Measurements from ENCODE around the gene OTOF. TPM values are rescaled to one million over a fixed set of nuclear protein-coding genes. Genes with fewer than 3 reads are reported as not detected.

Gene OTOF
- total and polyA plus RNA-seq, 5 donors from 2014 or later: 0.43 to 2.3 (median 0.51) TPM

DNA sequence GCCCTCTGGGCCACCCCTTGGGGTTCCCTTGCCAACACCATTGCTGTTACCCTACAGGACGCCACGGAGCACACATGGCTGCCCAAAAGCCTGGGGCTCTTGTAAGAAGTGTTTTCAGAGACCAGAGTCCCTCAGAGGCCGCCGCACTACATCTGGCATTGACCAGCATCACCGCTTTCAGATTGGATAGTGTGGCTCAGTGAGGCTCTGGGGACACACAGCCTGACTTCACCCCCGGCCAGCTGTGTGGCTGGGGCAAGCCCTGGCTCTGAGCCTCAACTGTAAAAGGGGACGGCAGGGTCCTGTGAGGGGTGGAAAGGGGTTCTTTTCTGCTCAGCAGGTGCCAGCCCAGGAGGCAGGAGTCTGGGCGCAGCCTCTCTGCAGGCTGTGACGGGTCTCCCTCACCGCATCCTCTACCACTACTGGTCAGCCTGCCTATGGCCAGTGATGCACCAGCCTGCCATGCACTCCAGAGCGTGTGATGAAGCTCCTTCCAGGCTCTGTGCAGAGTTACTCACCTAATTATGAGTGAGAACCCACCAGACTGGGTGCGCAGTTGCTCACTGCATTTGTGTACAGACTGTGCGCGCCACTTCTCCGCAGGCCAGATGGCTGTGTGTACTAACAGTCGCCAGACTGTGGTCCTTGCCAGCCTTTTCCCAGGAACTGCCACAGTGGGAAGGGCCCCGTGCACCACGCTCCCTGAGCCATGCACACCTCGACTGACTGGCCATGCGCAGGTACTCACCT is 10.7 kb upstream of the OTOF start:
- no peaks in the 10 kb centered on the region for H3K36me3 Mint-ChIP-seq
- no peaks in the 10 kb centered on the region for H3K4me1 Mint-ChIP-seq
- no peak overlapping the region for H3K27ac Mint-ChIP-seq
- H3K27me3 Mint-ChIP-seq: no peaks in the 10 kb centered on the region
- DNase-seq (no peak), ATAC-seq (ENCODE audit: low read depth in 2 of 2) (no peak)
- Histone ChIP-seq H3K9me3 (ENCODE audit: control insufficient read depth in 2 of 2, low read length in 2 of 2) (no peaks in the 10 kb centered on the region), H3K4me3 (ENCODE audit: low read depth, low read length) (no peak overlapping the region), H3K36me3 (ENCODE audit: control insufficient read depth, insufficient read depth, low read length) (no peaks in the 10 kb centered on the region), H3K27ac (ENCODE audit: insufficient read depth, low read length, poor library complexity, severe bottlenecking) (no peak overlapping the region), H3K27me3 (ENCODE audit: control insufficient read depth, insufficient read depth, low read length) (no peaks in the 10 kb centered on the region), H3K4me1 (ENCODE audit: control insufficient read depth, insufficient read depth, low read length, poor library complexity, severe bottlenecking) (no peaks in the 10 kb centered on the region)
- peaks cover 0 to 2% (median 0%) of the 10 kb centered on the region in 7 donors for H3K9me3 Mint-ChIP-seq
- H3K4me3 Mint-ChIP-seq: no peak overlapping the region

DNA sequence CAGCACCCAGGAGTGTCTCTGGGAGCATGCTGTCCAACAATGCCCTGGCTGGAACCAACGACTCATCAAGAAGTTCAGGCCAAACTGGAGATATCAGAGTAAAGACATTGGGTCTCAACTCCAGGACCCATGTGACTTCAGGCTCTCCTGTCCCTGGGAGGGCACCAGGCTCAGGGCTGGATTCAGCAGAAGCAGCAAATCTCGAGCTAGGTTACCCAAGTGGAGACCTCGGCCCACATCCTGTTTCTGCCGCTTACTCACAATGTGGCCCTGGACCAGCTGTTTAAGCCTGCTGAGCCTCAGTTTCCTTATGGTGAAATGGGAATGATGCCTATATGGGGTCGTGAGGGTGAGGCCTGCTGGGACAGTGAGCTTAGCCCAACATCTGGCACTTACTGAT is 9.3 kb upstream of the OTOF start:
- no peaks in the 10 kb centered on the region for H3K4me1 Mint-ChIP-seq
- Histone ChIP-seq H3K9me3 (ENCODE audit: control insufficient read depth in 2 of 2, low read length in 2 of 2) (no peaks in the 10 kb centered on the region), H3K27me3 (ENCODE audit: control insufficient read depth, insufficient read depth, low read length) (no peaks in the 10 kb centered on the region), H3K27ac (ENCODE audit: insufficient read depth, low read length, poor library complexity, severe bottlenecking) (no peak overlapping the region), H3K4me1 (ENCODE audit: control insufficient read depth, insufficient read depth, low read length, poor library complexity, severe bottlenecking) (no peaks in the 10 kb centered on the region), H3K36me3 (ENCODE audit: control insufficient read depth, insufficient read depth, low read length) (no peaks in the 10 kb centered on the region), H3K4me3 (ENCODE audit: low read depth, low read length) (no peak overlapping the region)
- H3K27ac Mint-ChIP-seq: no peak overlapping the region
- DNase-seq (no peak), ATAC-seq (ENCODE audit: low read depth in 2 of 2) (no peak)
- H3K27me3 Mint-ChIP-seq: no peaks in the 10 kb centered on the region
- H3K4me3 Mint-ChIP-seq: no peak overlapping the region
- peaks cover 0 to 2% (median 0%) of the 10 kb centered on the region in 7 donors for H3K9me3 Mint-ChIP-seq
- no peaks in the 10 kb centered on the region for H3K36me3 Mint-ChIP-seq

DNA sequence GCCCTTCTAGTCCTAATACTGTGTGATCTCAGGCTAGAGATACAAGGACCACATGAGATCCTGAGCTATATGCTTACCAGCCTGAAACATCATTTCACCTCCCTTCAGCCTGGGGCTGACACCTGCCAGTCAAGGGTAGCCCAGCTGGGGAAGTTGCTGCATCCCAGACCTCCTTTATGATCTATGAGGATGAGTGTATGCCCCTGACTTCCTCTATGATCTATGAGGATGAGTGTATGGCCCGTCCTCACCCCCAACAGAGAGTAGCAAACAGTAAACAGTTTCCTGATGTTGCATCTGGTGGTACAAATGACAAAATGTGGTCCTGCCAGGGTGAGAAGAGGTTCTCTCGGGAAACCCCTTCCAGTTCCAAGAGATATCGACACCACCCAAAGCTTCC is 8.9 kb upstream of the OTOF start:
- Histone ChIP-seq H3K9me3 (ENCODE audit: control insufficient read depth in 2 of 2, low read length in 2 of 2) (no peaks in the 10 kb centered on the region), H3K4me1 (ENCODE audit: control insufficient read depth, insufficient read depth, low read length, poor library complexity, severe bottlenecking) (no peaks in the 10 kb centered on the region), H3K36me3 (ENCODE audit: control insufficient read depth, insufficient read depth, low read length) (no peaks in the 10 kb centered on the region), H3K27ac (ENCODE audit: insufficient read depth, low read length, poor library complexity, severe bottlenecking) (no peak overlapping the region), H3K27me3 (ENCODE audit: control insufficient read depth, insufficient read depth, low read length) (no peaks in the 10 kb centered on the region), H3K4me3 (ENCODE audit: low read depth, low read length) (no peak overlapping the region)
- H3K4me1 Mint-ChIP-seq: no peaks in the 10 kb centered on the region
- no peak overlapping the region for H3K27ac Mint-ChIP-seq
- peaks cover 0 to 2% (median 0%) of the 10 kb centered on the region in 7 donors for H3K9me3 Mint-ChIP-seq
- no peak overlapping the region for H3K4me3 Mint-ChIP-seq
- no peak for DNase-seq
- no peaks in the 10 kb centered on the region for H3K27me3 Mint-ChIP-seq
- no peaks in the 10 kb centered on the region for H3K36me3 Mint-ChIP-seq
- no peak for ATAC-seq (ENCODE audit: low read depth in 2 of 2)

- Mint-ChIP-seq H3K4me1 (no peaks in the 10 kb centered on the region), H3K9me3 (peaks cover 0 to 2% (median 0%) of the 10 kb centered on the region in 7 donors), H3K4me3 (no peak overlapping the region), H3K36me3 (no peaks in the 10 kb centered on the region), H3K27ac (no peak overlapping the region), H3K27me3 (no peaks in the 10 kb centered on the region)
- no peaks in the 10 kb centered on the region for H3K9me3 ChIP-seq (ENCODE audit: control insufficient read depth in 2 of 2, low read length in 2 of 2)
- H3K4me1 ChIP-seq (ENCODE audit: control insufficient read depth, insufficient read depth, low read length, poor library complexity, severe bottlenecking): no peaks in the 10 kb centered on the region
- no peak for DNase-seq
- no peak for ATAC-seq (ENCODE audit: low read depth in 2 of 2)
- H3K36me3 ChIP-seq (ENCODE audit: control insufficient read depth, insufficient read depth, low read length): no peaks in the 10 kb centered on the region
- no peak overlapping the region for H3K4me3 ChIP-seq (ENCODE audit: low read depth, low read length)
- H3K27ac ChIP-seq (ENCODE audit: insufficient read depth, low read length, poor library complexity, severe bottlenecking): no peak overlapping the region
- no peaks in the 10 kb centered on the region for H3K27me3 ChIP-seq (ENCODE audit: control insufficient read depth, insufficient read depth, low read length)
Observed at GRCh38 chr2:26485725-26486418, 7.9 kb upstream of the OTOF start.

DNA sequence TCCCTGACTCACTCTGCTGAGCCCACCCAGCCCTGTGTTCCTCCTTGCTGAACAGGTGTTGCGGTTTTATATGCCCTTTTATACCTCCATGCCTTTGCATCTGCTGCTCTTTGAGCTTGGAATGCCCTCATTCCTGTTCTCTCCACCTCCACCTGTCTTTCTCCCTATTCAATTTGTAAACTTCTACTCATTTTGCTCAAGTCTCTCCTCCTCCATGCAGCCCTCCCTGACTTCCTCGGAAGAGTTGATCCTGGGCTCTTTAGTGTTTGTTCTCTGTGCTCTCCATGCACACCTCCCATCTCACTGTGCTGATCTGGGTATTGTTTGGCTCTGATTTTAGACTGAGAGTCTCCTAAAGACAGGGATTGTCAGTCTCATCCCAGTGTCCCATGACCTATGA is 7.2 kb upstream of the OTOF start:
- no peaks in the 10 kb centered on the region for H3K27me3 ChIP-seq (ENCODE audit: control insufficient read depth, insufficient read depth, low read length)
- no peaks in the 10 kb centered on the region for H3K4me1 ChIP-seq (ENCODE audit: control insufficient read depth, insufficient read depth, low read length, poor library complexity, severe bottlenecking)
- H3K27ac ChIP-seq (ENCODE audit: insufficient read depth, low read length, poor library complexity, severe bottlenecking): no peak overlapping the region
- ATAC-seq (ENCODE audit: low read depth in 2 of 2): no peak
- H3K9me3 Mint-ChIP-seq: peaks cover 0 to 2% (median 0%) of the 10 kb centered on the region in 7 donors
- no peaks in the 10 kb centered on the region for H3K4me1 Mint-ChIP-seq
- H3K36me3 ChIP-seq (ENCODE audit: control insufficient read depth, insufficient read depth, low read length): no peaks in the 10 kb centered on the region
- no peaks in the 10 kb centered on the region for H3K27me3 Mint-ChIP-seq
- no peak overlapping the region for H3K27ac Mint-ChIP-seq
- no peak overlapping the region for H3K4me3 ChIP-seq (ENCODE audit: low read depth, low read length)
- no peaks in the 10 kb centered on the region for H3K36me3 Mint-ChIP-seq
- no peak for DNase-seq
- no peak overlapping the region for H3K4me3 Mint-ChIP-seq
- H3K9me3 ChIP-seq (ENCODE audit: control insufficient read depth in 2 of 2, low read length in 2 of 2): no peaks in the 10 kb centered on the region

DNA sequence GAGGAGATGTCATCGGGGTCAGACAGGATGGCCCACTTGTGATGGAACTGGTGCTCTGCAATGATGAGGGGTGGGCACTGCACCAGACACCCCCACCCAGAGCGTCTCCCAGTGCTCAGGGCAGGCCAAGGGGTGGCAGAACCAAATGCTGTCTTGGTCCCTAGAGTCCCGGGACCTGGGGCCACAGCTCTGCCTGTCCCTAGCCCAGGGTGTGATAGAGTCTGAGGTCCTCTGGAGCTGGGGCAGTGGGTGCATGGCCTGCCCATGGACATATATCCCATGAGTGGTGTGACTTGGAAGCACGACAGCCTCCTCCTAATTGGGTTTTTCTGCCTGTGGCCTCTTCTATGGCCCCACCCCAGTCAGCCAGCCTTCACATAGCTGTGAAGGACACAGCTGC is 6.7 kb upstream of the OTOF start:
- H3K36me3 ChIP-seq (ENCODE audit: control insufficient read depth, insufficient read depth, low read length): no peaks in the 10 kb centered on the region
- H3K27me3 ChIP-seq (ENCODE audit: control insufficient read depth, insufficient read depth, low read length): no peaks in the 10 kb centered on the region
- no peaks in the 10 kb centered on the region for H3K36me3 Mint-ChIP-seq
- H3K9me3 ChIP-seq (ENCODE audit: control insufficient read depth in 2 of 2, low read length in 2 of 2): no peaks in the 10 kb centered on the region
- no peak overlapping the region for H3K27ac ChIP-seq (ENCODE audit: insufficient read depth, low read length, poor library complexity, severe bottlenecking)
- no peaks in the 10 kb centered on the region for H3K4me1 ChIP-seq (ENCODE audit: control insufficient read depth, insufficient read depth, low read length, poor library complexity, severe bottlenecking)
- peaks cover 0 to 2% (median 0%) of the 10 kb centered on the region in 7 donors for H3K9me3 Mint-ChIP-seq
- no peaks in the 10 kb centered on the region for H3K4me1 Mint-ChIP-seq
- ATAC-seq (ENCODE audit: low read depth in 2 of 2) (no peak), DNase-seq (no peak)
- H3K4me3 Mint-ChIP-seq: no peak overlapping the region
- H3K27me3 Mint-ChIP-seq: no peaks in the 10 kb centered on the region
- H3K27ac Mint-ChIP-seq: no peak overlapping the region
- no peak overlapping the region for H3K4me3 ChIP-seq (ENCODE audit: low read depth, low read length)

DNA sequence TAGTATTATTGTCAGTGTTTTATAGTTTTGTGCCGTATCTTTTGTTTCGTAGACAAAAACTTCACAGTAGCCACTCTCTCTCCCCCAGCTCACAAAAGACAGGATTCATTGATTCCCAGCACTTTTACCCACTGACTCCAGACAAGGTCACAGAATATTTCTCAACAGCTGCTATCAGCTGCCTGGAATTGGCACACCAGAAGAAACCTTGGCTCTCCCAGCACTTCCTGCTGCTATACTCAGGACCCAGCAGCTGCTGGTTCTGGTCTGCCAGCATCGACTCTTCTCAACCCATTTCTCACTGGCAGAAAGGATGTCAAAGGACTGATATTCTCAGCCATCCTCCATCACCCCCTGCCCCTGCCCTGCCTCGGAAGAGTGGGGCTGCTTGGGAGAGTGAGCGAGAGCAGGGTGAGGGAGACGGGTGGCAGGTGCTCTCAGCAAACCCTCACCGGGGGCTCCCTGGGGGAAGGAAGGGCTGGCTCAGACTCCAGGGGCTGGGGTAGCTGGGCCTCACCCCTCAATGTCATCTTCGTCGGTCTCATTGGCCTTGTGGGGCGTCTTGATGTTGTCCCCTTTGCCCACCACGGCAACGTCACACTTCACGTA is 6.1 kb upstream of the OTOF start:
- no peaks in the 10 kb centered on the region for H3K27me3 Mint-ChIP-seq
- Histone ChIP-seq H3K9me3 (ENCODE audit: control insufficient read depth in 2 of 2, low read length in 2 of 2) (no peaks in the 10 kb centered on the region), H3K27ac (ENCODE audit: insufficient read depth, low read length, poor library complexity, severe bottlenecking) (no peak overlapping the region), H3K4me3 (ENCODE audit: low read depth, low read length) (no peak overlapping the region), H3K4me1 (ENCODE audit: control insufficient read depth, insufficient read depth, low read length, poor library complexity, severe bottlenecking) (no peaks in the 10 kb centered on the region), H3K27me3 (ENCODE audit: control insufficient read depth, insufficient read depth, low read length) (no peaks in the 10 kb centered on the region), H3K36me3 (ENCODE audit: control insufficient read depth, insufficient read depth, low read length) (no peaks in the 10 kb centered on the region)
- no peaks in the 10 kb centered on the region for H3K4me1 Mint-ChIP-seq
- no peaks in the 10 kb centered on the region for H3K36me3 Mint-ChIP-seq
- H3K4me3 Mint-ChIP-seq: no peak overlapping the region
- no peak for ATAC-seq (ENCODE audit: low read depth in 2 of 2)
- DNase-seq: no peak
- no peak overlapping the region for H3K27ac Mint-ChIP-seq
- H3K9me3 Mint-ChIP-seq: peaks cover 0 to 2% (median 0%) of the 10 kb centered on the region in 7 donors
